Adrenal gland (tissue), 12 donors: Measurements from ENCODE around the gene TMEM61. TPM values are rescaled to one million over a fixed set of nuclear protein-coding genes. Genes with fewer than 3 reads are reported as not detected.

Experiments used
- DNase-seq, 7 donors: peaks; one replicate each; pipeline ENCODE4 v3.0.0-alpha.2; 2019 to 2020
- H3K27ac ChIP-seq, 5 donors: fragments of 200-600 bp; sonication (generic) in 4 of 5; 1 replicate in 3 of 5; 2 replicates in 2 of 5; pipeline versions ENCODE4 v1.5.1 to v1.8.0; 2016 to 2020; ENCODE audit warnings: mild to moderate bottlenecking in 1 of 5
- H3K27me3 ChIP-seq: fragments of 200-600 bp; 2 replicates; pipeline ENCODE4 v1.8.0; 2021
- H3K36me3 ChIP-seq, 2 donors: fragments of 200-600 bp; replicated peaks in 1 of 2; 1 replicate in 1 of 2; 2 replicates in 1 of 2; pipeline versions ENCODE4 v1.5.1 to v1.8.0; 2018 to 2022
- H3K4me1 ChIP-seq, 2 donors: fragments of 200-600 bp; replicated peaks in 1 of 2; 1 replicate in 1 of 2; 2 replicates in 1 of 2; pipeline versions ENCODE4 v1.5.1 to v1.8.0; 2018 to 2021
- H3K4me3 ChIP-seq, 4 donors: fragments of 200-600 bp; sonication (generic) in 3 of 4; one replicate each; pipeline ENCODE4 v1.5.1; 2016 to 2018
- H3K9me3 ChIP-seq, 3 donors: fragments of 200-600 bp; sonication (generic) in 1 of 3; replicated peaks in 1 of 3; 1 replicate in 2 of 3; 2 replicates in 1 of 3; pipeline versions ENCODE4 v1.5.1 to v1.8.0; 2016 to 2021
- POLR2A ChIP-seq, 2 donors: fragments of 450-650 bp; IDR thresholded peaks; one replicate each; pipeline ENCODE4 v1.6.1; 2017; ENCODE audit warnings: antibody characterized with exemption in 2 of 2, mild to moderate bottlenecking in 2 of 2, moderate library complexity in 1 of 2
- WGBS, 4 donors: extraction: QIAGEN DNeasy Blood & Tissue Kit in 2 of 4; methylation state at CpG; one replicate each; pipeline versions ENCODE4 v1.1.5 to v1.1.7; 2013 to 2017; 5-methylcytosine and 5-hydroxymethylcytosine counted together
- intact Hi-C, 2 donors: fragments of 100-400 bp; cut with DNase I; formaldehyde crosslinking; loops; one replicate each; pipeline versions ENCODE4 v1.14.1 to v1.15.0; 2022 to 2023
- polyA plus RNA-seq, 3 donors: library from polyadenylated mRNA; stranded (reverse); fragments of 200-250 nt in 2 of 3; fragments of 350-450 nt in 1 of 3; fragmentation: Illumina TruSeq in 1 of 3; extraction: RNeasy Lipid Tissue Mini Kit (QIAGEN cat#74804) in 1 of 3; gene quantifications; one replicate each; pipeline ENCODE4 v1.2.3, GENCODE V29; 2013 to 2014
- total RNA-seq, 9 donors: library from RNA; depleted of rRNA in 4 of 9; stranded (reverse); fragments of >200 nt in 4 of 9; fragments of 120-200 nt in 1 of 9; fragmentation: NEBNext Ultra II Directional in 1 of 9; extraction: Animal tissue kit (Norgen Biotek cat#: 25700) in 1 of 9; gene quantifications; one replicate each; pipeline versions ENCODE4 v1.1.0 to v1.2.4, GENCODE V29; 2013 to 2023
- TF ChIP-seq, protein P1 (sequence below), 6 experiments: fragments of 450-650 bp in 4 of 6; fragments of 200-600 bp in 2 of 6; sonication (generic) in 1 of 6; IDR thresholded peaks; 1 replicate in 5 of 6; 2 replicates in 1 of 6; pipeline versions ENCODE4 v1.5.1 to v1.8.0; 2016 to 2021; ENCODE audit warnings: antibody characterized with exemption in 6 of 6, mild to moderate bottlenecking in 2 of 6, moderate library complexity in 1 of 6
- donor health status: healthy with polysubstance abuse.
- donor health status: Bipolar disorder and iron deficiency.
- donor health status: DM: yes; HTN: yes; CAD: no.
- donor health status: DM: no; HTN: no; CAD: no.
- donor health status: DM: no; HTN: no; CAD: no.
- donor health status: DM: yes; HTN: yes; CAD: no.

Gene TMEM61
- total and polyA plus RNA-seq, 12 donors = 2.2 to 20.9 (median 7.3) TPM

DNA sequence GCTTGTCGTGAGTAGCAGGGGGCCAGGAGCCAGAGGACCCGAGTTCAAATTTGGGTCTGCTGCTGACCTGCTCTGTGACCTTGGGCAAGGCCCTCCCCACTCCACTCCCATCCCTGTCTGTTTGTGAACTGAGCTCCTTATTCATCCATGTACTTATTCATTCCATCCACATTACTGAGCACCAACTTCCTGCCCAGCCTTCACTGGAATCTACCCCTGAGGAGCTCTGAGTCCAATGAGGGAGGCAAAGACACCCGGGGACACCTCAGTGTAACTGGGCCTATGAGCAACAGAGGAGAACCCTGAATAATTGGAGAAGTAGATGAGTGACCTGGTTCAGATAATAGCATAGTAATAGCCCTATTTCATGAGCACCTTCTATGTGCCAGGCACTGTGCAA is 27.2 kb downstream of the TMEM61 start:
- H3K27me3 ChIP-seq = no peaks in the 10 kb centered on the region
- H3K4me1 ChIP-seq = no peaks in the 10 kb centered on the region
- H3K27ac ChIP-seq = no peak overlapping the region
- intact Hi-C loops = no loop called here
- TF ChIP-seq, protein P1, sequence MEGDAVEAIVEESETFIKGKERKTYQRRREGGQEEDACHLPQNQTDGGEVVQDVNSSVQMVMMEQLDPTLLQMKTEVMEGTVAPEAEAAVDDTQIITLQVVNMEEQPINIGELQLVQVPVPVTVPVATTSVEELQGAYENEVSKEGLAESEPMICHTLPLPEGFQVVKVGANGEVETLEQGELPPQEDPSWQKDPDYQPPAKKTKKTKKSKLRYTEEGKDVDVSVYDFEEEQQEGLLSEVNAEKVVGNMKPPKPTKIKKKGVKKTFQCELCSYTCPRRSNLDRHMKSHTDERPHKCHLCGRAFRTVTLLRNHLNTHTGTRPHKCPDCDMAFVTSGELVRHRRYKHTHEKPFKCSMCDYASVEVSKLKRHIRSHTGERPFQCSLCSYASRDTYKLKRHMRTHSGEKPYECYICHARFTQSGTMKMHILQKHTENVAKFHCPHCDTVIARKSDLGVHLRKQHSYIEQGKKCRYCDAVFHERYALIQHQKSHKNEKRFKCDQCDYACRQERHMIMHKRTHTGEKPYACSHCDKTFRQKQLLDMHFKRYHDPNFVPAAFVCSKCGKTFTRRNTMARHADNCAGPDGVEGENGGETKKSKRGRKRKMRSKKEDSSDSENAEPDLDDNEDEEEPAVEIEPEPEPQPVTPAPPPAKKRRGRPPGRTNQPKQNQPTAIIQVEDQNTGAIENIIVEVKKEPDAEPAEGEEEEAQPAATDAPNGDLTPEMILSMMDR (IDR thresholded peaks at IDR 0.05) = no peak
- no peak for TF ChIP-seq POLR2A (IDR thresholded peaks at IDR 0.05)
- 75 to 87% (median 86%) methylated on average over 2 to 3 of the region's 3 CpGs for WGBS, 4 donors
- no peak for DNase-seq
- no peaks in the 10 kb centered on the region for H3K9me3 ChIP-seq
- no peaks in the 10 kb centered on the region for H3K36me3 ChIP-seq
- H3K4me3 ChIP-seq = no peak overlapping the region

DNA sequence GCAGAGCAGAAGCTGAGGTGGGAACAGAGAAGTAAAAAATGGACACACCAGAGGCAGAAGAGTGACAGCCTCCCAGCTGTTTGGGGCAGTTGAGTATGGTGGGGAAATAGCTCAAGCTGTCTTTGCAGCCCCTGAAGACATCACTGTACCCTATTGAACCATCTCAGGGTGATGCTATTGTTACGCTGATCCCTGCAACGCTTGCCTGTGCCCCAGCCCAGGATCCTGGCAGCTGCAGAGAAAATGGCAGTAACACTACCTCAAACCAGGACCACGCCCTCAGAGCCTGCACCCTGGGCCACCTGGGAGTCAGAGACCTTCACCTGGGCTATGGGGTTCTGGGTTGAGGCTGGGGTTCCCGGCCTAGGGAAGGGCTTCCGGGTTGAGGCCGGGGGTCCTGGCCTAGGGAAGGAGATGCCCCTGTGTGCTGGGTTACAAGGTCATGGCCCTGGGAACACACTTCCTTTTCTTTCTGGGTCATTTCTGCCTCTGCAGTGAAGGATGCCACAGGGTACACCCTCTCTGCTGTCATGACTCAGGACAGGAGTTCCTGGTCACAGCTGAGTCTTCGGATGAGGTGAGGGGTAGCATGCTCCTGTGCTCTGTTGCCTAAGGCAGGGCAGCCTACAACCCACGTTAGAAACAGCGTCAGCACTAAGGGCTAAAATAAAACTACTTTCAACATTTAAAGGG is 29.9 kb downstream of the TMEM61 start:
- Histone ChIP-seq H3K27me3 (peaks cover 7% of the 10 kb centered on the region), H3K36me3 (no peaks in the 10 kb centered on the region), H3K27ac (no peak overlapping the region), H3K9me3 (no peaks in the 10 kb centered on the region), H3K4me3 (no peak overlapping the region), H3K4me1 (no peaks in the 10 kb centered on the region)
- intact Hi-C loops = no loop called here
- TF ChIP-seq, protein P1 (IDR thresholded peaks at IDR 0.05) = no peak
- no peak for TF ChIP-seq POLR2A (IDR thresholded peaks at IDR 0.05)
- DNase-seq = no peak
- WGBS, 4 donors = 69 to 87% (median 83%) methylated on average over 3 to 9 of the region's 9 CpGs

DNA sequence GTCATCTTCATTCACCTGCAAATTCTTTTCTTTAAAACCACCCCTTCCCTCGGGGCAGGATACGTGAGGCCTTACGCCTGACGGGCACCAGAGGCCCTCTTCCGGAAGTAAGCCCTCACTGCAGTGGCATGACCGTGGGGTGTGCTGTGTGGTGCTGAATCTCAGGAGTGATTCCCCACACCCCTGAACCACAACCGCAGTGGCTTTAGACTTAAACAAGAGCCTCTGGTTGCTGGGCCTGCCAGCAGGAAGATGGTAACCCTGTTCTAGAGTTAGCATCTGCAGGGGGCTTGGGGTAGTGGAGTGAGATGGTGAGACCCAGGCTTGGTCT is 30.4 kb downstream of the TMEM61 start:
- no peaks in the 10 kb centered on the region for H3K36me3 ChIP-seq
- no peak for TF ChIP-seq POLR2A (IDR thresholded peaks at IDR 0.05)
- TF ChIP-seq, protein P1 (IDR thresholded peaks at IDR 0.05) = no peak
- H3K27me3 ChIP-seq = peaks cover 7% of the 10 kb centered on the region
- no peak overlapping the region for H3K27ac ChIP-seq
- H3K9me3 ChIP-seq = no peaks in the 10 kb centered on the region
- 87 to 94% (median 90%) methylated on average over 6 to 7 of the region's 7 CpGs for WGBS, 4 donors
- intact Hi-C loops = no loop called here
- H3K4me1 ChIP-seq = no peaks in the 10 kb centered on the region
- no peak for DNase-seq
- no peak overlapping the region for H3K4me3 ChIP-seq

DNA sequence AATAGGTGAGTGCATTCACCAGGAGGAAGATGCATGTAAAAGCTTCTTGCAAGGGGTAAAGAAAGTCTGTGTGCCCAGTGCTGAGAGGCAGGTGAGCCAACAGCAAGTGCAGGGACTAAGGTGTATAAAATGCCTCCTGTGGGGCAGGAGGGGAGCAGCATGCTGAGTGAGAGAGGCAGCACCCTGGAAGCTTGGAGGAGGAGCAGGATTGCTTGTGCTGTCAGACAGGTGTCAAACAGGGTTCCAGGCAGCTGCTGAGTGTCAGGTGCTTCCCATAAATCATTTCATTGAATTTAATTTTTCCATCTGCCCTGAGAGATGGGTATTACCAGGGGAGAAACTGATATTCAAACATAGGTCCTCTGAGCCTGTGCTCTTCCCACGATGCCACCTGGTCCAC is 32.2 kb downstream of the TMEM61 start:
- 57 to 89% (median 81%) methylated on average over 1 of the region's 1 CpG for WGBS, 4 donors
- no peak for DNase-seq
- intact Hi-C loops = no loop called here
- H3K36me3 ChIP-seq = no peaks in the 10 kb centered on the region
- TF ChIP-seq POLR2A (IDR thresholded peaks at IDR 0.05) = no peak
- TF ChIP-seq, protein P1 (IDR thresholded peaks at IDR 0.05) = no peak
- no peaks in the 10 kb centered on the region for H3K9me3 ChIP-seq
- H3K4me1 ChIP-seq = no peaks in the 10 kb centered on the region
- H3K27ac ChIP-seq = no peak overlapping the region
- H3K27me3 ChIP-seq = peaks cover 7% of the 10 kb centered on the region
- H3K4me3 ChIP-seq = no peak overlapping the region
